Measurements from ENCODE around the gene KLHL26.
"Not testable (repeated sequence)": the region's sequence is repeated elsewhere in the genome, so short reads cannot be mapped to it uniquely, and the experiment has no call there.

KLHL26 gene

DNA sequence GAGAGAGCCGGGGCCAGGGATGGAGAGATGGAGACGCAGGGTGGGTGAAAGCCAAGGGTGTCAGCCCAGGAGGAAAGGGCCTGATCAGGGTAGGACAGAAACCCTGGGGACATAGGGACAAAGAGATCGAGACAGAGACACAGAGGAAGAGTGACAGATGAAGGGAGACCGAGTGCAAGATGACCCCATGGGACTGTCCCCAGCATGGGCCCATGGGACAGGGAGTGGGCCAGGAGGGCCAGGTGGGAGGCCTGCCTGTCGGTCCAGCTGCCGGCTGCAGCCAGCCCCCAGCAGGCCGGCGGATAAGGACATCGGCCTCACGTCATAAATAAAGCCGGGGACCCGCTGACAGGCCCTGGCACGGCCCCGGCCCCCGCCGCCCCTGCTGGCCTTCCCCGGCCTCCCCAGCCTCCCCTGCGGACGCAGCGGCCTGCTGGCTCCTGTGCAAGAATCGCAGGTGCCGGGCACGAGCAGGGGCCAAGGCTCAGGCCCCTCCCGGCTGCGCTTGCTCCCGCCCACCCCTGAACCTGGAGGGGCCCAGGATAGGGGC is 41.9 kb upstream of the KLHL26 start:
- Mint-ChIP-seq H3K4me3 (peak overlapping the region; percentile 75), H3K27ac (no peak overlapping the region), H3K4me1 (peaks cover 55% of the 10 kb centered on the region), H3K9me3 (no peaks in the 10 kb centered on the region), H3K36me3 (ENCODE audit: low read depth) (no peaks in the 10 kb centered on the region), H3K27me3 (ENCODE audit: low read depth, poor library complexity) (peaks cover 7% of the 10 kb centered on the region)
- DNase-seq, result peak; percentile 57
- TF ChIP-seq, protein P1, sequence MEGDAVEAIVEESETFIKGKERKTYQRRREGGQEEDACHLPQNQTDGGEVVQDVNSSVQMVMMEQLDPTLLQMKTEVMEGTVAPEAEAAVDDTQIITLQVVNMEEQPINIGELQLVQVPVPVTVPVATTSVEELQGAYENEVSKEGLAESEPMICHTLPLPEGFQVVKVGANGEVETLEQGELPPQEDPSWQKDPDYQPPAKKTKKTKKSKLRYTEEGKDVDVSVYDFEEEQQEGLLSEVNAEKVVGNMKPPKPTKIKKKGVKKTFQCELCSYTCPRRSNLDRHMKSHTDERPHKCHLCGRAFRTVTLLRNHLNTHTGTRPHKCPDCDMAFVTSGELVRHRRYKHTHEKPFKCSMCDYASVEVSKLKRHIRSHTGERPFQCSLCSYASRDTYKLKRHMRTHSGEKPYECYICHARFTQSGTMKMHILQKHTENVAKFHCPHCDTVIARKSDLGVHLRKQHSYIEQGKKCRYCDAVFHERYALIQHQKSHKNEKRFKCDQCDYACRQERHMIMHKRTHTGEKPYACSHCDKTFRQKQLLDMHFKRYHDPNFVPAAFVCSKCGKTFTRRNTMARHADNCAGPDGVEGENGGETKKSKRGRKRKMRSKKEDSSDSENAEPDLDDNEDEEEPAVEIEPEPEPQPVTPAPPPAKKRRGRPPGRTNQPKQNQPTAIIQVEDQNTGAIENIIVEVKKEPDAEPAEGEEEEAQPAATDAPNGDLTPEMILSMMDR (IDR thresholded peaks at IDR 0.05), result no peak

- Mint-ChIP-seq H3K27ac (no peak overlapping the region), H3K36me3 (ENCODE audit: low read depth) (no peaks in the 10 kb centered on the region), H3K9me3 (no peaks in the 10 kb centered on the region), H3K4me3 (peak overlapping the region; percentile 49), H3K4me1 (peaks cover 50% of the 10 kb centered on the region), H3K27me3 (ENCODE audit: low read depth, poor library complexity) (peaks cover 12% of the 10 kb centered on the region)
- no peak for DNase-seq
- TF ChIP-seq, protein P1 (IDR thresholded peaks at IDR 0.05), result no peak
Observed at GRCh38 chr19:18595475-18595874, 41.4 kb upstream of the KLHL26 start.

DNA sequence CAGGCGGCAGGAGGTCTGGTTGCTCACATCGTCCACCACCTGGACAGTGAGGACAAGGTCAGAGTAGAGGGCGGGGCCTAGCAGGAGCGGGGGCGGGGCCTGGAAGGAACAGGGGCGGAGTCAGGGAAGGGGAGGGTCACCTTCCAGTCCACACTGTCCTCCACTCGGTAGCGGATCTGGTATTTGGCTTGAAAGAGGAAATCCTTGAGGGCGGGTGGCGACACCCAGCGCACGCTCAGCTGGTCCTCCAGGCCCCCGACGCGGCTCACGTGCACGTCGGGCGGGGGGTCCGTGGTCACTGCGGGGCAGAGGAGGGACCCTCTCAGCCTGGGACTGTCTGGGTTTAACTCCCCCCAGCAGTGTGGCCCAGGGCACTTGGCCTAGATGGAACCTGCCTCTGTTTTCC is 40.1 kb upstream of the KLHL26 start:
- Mint-ChIP-seq H3K27me3 (ENCODE audit: low read depth, poor library complexity) (peaks cover 25% of the 10 kb centered on the region), H3K4me3 (no peak overlapping the region), H3K27ac (no peak overlapping the region), H3K36me3 (ENCODE audit: low read depth) (no peaks in the 10 kb centered on the region), H3K9me3 (no peaks in the 10 kb centered on the region), H3K4me1 (peaks cover 41% of the 10 kb centered on the region)
- DNase-seq, result peak; percentile 78
- TF ChIP-seq, protein P1 (IDR thresholded peaks at IDR 0.05), result no peak

DNA sequence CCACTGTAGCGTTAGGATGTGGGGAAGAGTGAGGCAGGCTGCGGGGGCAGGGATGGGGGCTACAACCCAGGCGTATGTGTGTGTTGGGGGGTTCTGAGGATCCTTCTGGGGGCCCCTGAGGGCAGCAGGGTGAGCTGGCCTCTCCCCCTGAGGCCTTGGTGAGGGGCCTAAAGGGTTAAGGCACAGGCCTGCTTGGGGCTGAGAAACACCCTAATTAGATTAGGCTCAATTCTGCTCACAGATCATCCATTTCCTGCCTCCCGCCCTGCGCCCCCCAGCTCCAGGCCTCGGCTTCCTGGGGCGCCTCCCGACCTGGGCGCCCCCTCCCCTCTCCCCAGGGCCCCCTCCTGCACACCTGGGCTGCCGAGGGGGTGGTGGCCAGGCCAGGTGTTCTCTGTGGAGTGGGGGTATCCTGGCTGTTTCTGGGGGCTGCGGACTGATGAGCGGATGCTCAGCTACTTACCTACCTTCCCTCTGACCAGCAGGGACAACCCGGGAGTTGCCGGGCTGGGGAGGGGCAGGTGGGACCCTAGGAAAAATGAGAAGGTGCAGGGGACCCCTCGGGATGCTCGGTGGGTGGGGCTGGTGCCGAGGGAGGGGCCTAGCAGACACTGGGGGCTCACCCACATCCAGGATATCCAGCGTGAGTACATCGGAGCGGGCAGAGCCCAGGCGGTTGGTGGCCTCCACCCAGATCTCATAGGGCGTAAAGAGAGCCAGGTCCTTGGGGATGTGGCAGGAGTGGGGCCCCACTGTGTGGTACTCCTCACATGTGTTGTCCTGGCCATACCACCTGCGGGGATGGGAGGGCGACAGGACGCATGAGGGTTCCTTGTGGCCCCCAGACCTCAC is 38.8 kb upstream of the KLHL26 start:
- no peaks in the 10 kb centered on the region for H3K36me3 Mint-ChIP-seq (ENCODE audit: low read depth)
- no peak for DNase-seq
- H3K4me3 Mint-ChIP-seq, result no peak overlapping the region
- H3K9me3 Mint-ChIP-seq, result no peaks in the 10 kb centered on the region
- H3K27me3 Mint-ChIP-seq (ENCODE audit: low read depth, poor library complexity), result peaks cover 35% of the 10 kb centered on the region
- no peak overlapping the region for H3K27ac Mint-ChIP-seq
- TF ChIP-seq, protein P1 (IDR thresholded peaks at IDR 0.05), result no peak
- peaks cover 44% of the 10 kb centered on the region for H3K4me1 Mint-ChIP-seq

DNA sequence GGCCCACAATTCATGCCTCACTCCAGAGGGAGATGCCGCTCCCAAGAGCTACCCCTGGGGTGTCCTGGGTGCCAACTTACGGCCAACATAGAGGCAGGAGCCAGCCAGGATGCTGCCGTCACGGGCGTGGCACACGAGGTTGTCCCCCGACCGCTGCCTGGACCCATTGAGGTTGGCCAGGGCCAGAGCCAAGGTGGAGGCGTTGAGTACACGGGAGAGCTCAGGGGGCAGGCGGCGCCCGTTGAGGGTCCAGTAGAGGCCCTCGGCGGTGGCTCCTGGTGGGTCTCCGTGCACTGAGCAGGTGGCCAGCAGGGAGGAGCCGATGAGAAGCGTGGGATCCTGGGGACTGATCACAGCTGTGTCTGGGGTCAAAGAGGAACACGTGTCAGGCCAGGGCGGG is 37.3 kb upstream of the KLHL26 start:
- Mint-ChIP-seq H3K36me3 (ENCODE audit: low read depth) (no peaks in the 10 kb centered on the region), H3K27me3 (ENCODE audit: low read depth, poor library complexity) (peaks cover 41% of the 10 kb centered on the region), H3K4me3 (no peak overlapping the region), H3K9me3 (no peaks in the 10 kb centered on the region), H3K27ac (no peak overlapping the region), H3K4me1 (peaks cover 43% of the 10 kb centered on the region)
- no peak for DNase-seq
- TF ChIP-seq, protein P1 (IDR thresholded peaks at IDR 0.05), result no peak

GRCh38 chr19:18600692-18601397 is 36.0 kb upstream of the KLHL26 start:
- H3K4me3 Mint-ChIP-seq; H3K27ac Mint-ChIP-seq; H3K9me3 Mint-ChIP-seq; DNase-seq; H3K36me3 Mint-ChIP-seq (ENCODE audit: low read depth): not testable (repeated sequence)
- H3K27me3 Mint-ChIP-seq (ENCODE audit: low read depth, poor library complexity), result peaks cover 55% of the 10 kb centered on the region
- peaks cover 42% of the 10 kb centered on the region for H3K4me1 Mint-ChIP-seq

Data from nephron progenitor cell (in vitro differentiated cells).